Suppressor macrophage (primary cell): ENCODE data around the gene TMEM178A.

Source experiments
- DNase-seq, 4 experiments: peaks; one replicate each; pipeline ENCODE4 v3.0.0-alpha.2; 2020 to 2022

Gene TMEM178A

GRCh38 chr2:39755466-39755865 lies 89.7 kb downstream of the TMEM178A start:
- DNase-seq = no peak

- no peak for DNase-seq
Measured at GRCh38 chr2:39757156-39757555, 91.4 kb downstream of the TMEM178A start.

- DNase-seq = no peak
Measured at GRCh38 chr2:39762448-39762847, 96.7 kb downstream of the TMEM178A start.
